ENCODE measurements around the gene SASH1.

DNA sequence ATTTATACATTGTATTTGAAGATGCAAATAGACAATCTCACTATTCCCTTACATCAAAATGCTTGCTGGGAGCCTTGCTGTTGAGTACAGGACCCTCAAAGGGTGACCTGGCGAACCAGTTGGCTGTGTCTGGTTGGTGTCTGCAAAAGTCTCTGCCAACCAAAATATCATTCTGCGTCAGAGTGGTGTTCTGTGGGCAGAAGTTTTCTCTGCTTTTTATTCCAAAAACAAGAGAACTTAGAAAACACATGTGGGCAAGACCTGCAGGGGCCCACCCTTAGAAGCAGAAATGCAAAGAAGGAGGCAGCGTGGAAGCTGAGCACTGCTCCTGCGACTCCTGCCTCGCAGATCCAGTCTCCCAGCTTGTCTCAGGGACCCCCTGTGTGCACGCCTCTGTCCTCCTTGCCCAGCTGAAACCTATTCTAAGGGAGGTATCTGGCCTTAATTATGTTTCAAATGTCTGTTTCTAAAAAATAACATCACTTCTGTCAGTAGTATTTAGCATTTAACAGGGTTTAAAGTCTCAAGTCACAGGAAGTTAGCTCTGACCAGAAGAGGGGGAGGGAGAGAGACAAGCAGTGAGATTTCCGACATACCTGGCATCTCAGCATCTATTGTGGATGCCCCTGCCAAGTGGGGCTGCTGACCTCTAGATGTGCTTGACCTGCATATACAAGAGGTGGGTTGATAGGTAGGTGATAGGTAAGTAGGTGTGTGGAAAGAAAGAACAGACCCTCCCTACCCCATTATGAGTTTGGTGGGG lies 101.3 kb downstream of the SASH1 start:
- TF ChIP-seq EZH2 (IDR thresholded peaks at IDR 0.05; ENCODE audit: borderline replicate concordance, low read depth, low read length, severe bottlenecking) (no peak), POLR2AphosphoS5 (IDR thresholded peaks at IDR 0.05; ENCODE audit: insufficient read depth, low read depth, low read length) (no peak), FOS (IDR thresholded peaks at IDR 0.05; ENCODE audit: borderline replicate concordance, insufficient read depth, low read length) (no peak), POLR2A (IDR thresholded peaks at IDR 0.05; ENCODE audit: low read depth, low read length) (no peak), JUN (IDR thresholded peaks at IDR 0.05; ENCODE audit: borderline replicate concordance, insufficient read depth, insufficient read length, low read depth) (no peak)
- TF ChIP-seq, protein P1, sequence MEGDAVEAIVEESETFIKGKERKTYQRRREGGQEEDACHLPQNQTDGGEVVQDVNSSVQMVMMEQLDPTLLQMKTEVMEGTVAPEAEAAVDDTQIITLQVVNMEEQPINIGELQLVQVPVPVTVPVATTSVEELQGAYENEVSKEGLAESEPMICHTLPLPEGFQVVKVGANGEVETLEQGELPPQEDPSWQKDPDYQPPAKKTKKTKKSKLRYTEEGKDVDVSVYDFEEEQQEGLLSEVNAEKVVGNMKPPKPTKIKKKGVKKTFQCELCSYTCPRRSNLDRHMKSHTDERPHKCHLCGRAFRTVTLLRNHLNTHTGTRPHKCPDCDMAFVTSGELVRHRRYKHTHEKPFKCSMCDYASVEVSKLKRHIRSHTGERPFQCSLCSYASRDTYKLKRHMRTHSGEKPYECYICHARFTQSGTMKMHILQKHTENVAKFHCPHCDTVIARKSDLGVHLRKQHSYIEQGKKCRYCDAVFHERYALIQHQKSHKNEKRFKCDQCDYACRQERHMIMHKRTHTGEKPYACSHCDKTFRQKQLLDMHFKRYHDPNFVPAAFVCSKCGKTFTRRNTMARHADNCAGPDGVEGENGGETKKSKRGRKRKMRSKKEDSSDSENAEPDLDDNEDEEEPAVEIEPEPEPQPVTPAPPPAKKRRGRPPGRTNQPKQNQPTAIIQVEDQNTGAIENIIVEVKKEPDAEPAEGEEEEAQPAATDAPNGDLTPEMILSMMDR (IDR thresholded peaks at IDR 0.05; ENCODE audit: extremely low read depth in 1 of 2, insufficient read depth in 1 of 2, low read depth in 1 of 2, low read length in 2 of 2): no peak
- TF ChIP-seq, protein P2, sequence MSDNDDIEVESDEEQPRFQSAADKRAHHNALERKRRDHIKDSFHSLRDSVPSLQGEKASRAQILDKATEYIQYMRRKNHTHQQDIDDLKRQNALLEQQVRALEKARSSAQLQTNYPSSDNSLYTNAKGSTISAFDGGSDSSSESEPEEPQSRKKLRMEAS (IDR thresholded peaks at IDR 0.05; ENCODE audit: insufficient read depth, insufficient read length): no peak

Data from endothelial cell of umbilical vein (primary cell).